ENCODE results near the gene PLAC9. TPM values are rescaled to one million over a fixed set of nuclear protein-coding genes. Genes with fewer than 3 reads are reported as not detected.
A peak's percentile ranks its signal among the peaks of the same experiment; 100 is the strongest.
"Not testable (repeated sequence)": the region's sequence is repeated elsewhere in the genome, so short reads cannot be mapped to it uniquely, and the experiment has no call there.

Gene PLAC9
- 44.2 TPM for total RNA-seq

GRCh38 chr10:80132299-80133139, at the start of gene PLAC9:
Gene PLAC9, plus strand, starts transcription at chr10:80132730. Its CDS starts 33 bp downstream, at chr10:80132763.
- no peak for DNase-seq (ENCODE audit: low spot score)

GRCh38 chr10:80090121-80090520, 42.4 kb upstream of the PLAC9 start:
- no peak for DNase-seq (ENCODE audit: low spot score)

GRCh38 chr10:80094231-80094630, 38.3 kb upstream of the PLAC9 start:
- no peak for DNase-seq (ENCODE audit: low spot score)

- not testable (repeated sequence) for DNase-seq (ENCODE audit: low spot score)
These were observed 34.3 kb upstream of the PLAC9 start for GRCh38 chr10:80098272-80098671.

- not testable (repeated sequence) for DNase-seq (ENCODE audit: low spot score)
These were observed 33.2 kb upstream of the PLAC9 start for GRCh38 chr10:80099295-80099694.

GRCh38 chr10:80100116-80100515, 32.4 kb upstream of the PLAC9 start:
- no peak for DNase-seq (ENCODE audit: low spot score)

GRCh38 chr10:80100861-80101695, 31.5 kb upstream of the PLAC9 start:
- peak; percentile 50 for DNase-seq (ENCODE audit: low spot score)

GRCh38 chr10:80104066-80104926, 28.2 kb upstream of the PLAC9 start:
- no peak for DNase-seq (ENCODE audit: low spot score)

GRCh38 chr10:80108576-80109239, 23.8 kb upstream of the PLAC9 start:
- no peak for DNase-seq (ENCODE audit: low spot score)

GRCh38 chr10:80110986-80111385, 21.5 kb upstream of the PLAC9 start:
- no peak for DNase-seq (ENCODE audit: low spot score)

GRCh38 chr10:80118669-80119068, 13.9 kb upstream of the PLAC9 start:
- DNase-seq (ENCODE audit: low spot score) = no peak

GRCh38 chr10:80122110-80122710, 10.3 kb upstream of the PLAC9 start:
- no peak for DNase-seq (ENCODE audit: low spot score)

- DNase-seq (ENCODE audit: low spot score) = no peak
These were observed 9.8 kb upstream of the PLAC9 start for GRCh38 chr10:80122746-80123145.

GRCh38 chr10:80126876-80127275, 5.7 kb upstream of the PLAC9 start:
- DNase-seq (ENCODE audit: low spot score) = no peak

- DNase-seq (ENCODE audit: low spot score) = no peak
These were observed 1.0 kb upstream of the PLAC9 start for GRCh38 chr10:80131499-80131901.

- no peak for DNase-seq (ENCODE audit: low spot score)
These were observed 676 bp downstream of the PLAC9 start for GRCh38 chr10:80133206-80133605.

- DNase-seq (ENCODE audit: low spot score) = not testable (repeated sequence)
These were observed 1.2 kb downstream of the PLAC9 start for GRCh38 chr10:80133687-80134086.

GRCh38 chr10:80136134-80136571, 3.6 kb downstream of the PLAC9 start:
- DNase-seq (ENCODE audit: low spot score) = peak; percentile 76

GRCh38 chr10:80137031-80137862, 4.7 kb downstream of the PLAC9 start:
- DNase-seq (ENCODE audit: low spot score) = no peak

GRCh38 chr10:80137920-80138319, 5.4 kb downstream of the PLAC9 start:
- no peak for DNase-seq (ENCODE audit: low spot score)

Data from ureter (tissue), 1 donor.